ENCODE results near the gene ALG12. TPM values are rescaled to one million over a fixed set of nuclear protein-coding genes. Genes with fewer than 3 reads are reported as not detected.

Gene ALG12
- total and polyA plus RNA-seq, 2 of the 13 experiments (the other 11 are each of a cell fraction or from before 2014, with no cell fraction given): 7.8 to 15.8 TPM

GRCh38 chr22:49942565-49943404 is 24.5 kb upstream of the ALG12 start (continued):
- peak; percentile 88 for TF ChIP-seq SKIL (CRISPR knock-in tag; IDR thresholded peaks at IDR 0.05; ENCODE audit: borderline replicate concordance)
- TF ChIP-seq ARID5B (CRISPR knock-in tag; IDR thresholded peaks at IDR 0.05): peak; percentile 59
- peak; percentile 82 for TF ChIP-seq RBFOX2 (IDR thresholded peaks at IDR 0.05; ENCODE audit: low read depth, low read length)
- no peak for TF ChIP-seq GMEB1 (CRISPR knock-in tag; IDR thresholded peaks at IDR 0.05; ENCODE audit: borderline replicate concordance)
- 0 out of 2 replicates have a peak, but pooled peaks have one; percentile 59 for TF ChIP-seq KDM4B (CRISPR knock-in tag; IDR thresholded peaks at IDR 0.05)
- TF ChIP-seq HOXA3 (CRISPR knock-in tag; IDR thresholded peaks at IDR 0.05): 0 out of 2 replicates have a peak, but pooled peaks have one; percentile 51
- TF ChIP-seq IKZF4 (CRISPR knock-in tag; IDR thresholded peaks at IDR 0.05; ENCODE audit: borderline replicate concordance, low read depth, not compliant biosample characterization): no peak
- no peak for TF ChIP-seq KLF9 (CRISPR knock-in tag; IDR thresholded peaks at IDR 0.05; ENCODE audit: low read depth)
- no peak for TF ChIP-seq SKI (IDR thresholded peaks at IDR 0.05; ENCODE audit: partially characterized antibody)
- no peak; the same call in 1 of the 2 replicates for TF ChIP-seq ZNF552 (CRISPR knock-in tag; IDR thresholded peaks at IDR 0.05; ENCODE audit: borderline replicate concordance)
- TF ChIP-seq ARID4A (CRISPR knock-in tag; IDR thresholded peaks at IDR 0.05; ENCODE audit: borderline replicate concordance): peak; percentile 31; the same call in 1 of the 2 replicates
- TF ChIP-seq ZNF556 (CRISPR knock-in tag; IDR thresholded peaks at IDR 0.05; ENCODE audit: borderline replicate concordance): peak; percentile 60; the same call in 1 of the 2 replicates
- peak; percentile 20; the same call in 1 of the 2 replicates for TF ChIP-seq NR2F6 (IDR thresholded peaks at IDR 0.05)
- peak; percentile 78 for TF ChIP-seq NR2F6 (CRISPR knock-in tag; IDR thresholded peaks at IDR 0.05)
- TF ChIP-seq POLR2A (IDR thresholded peaks at IDR 0.05; ENCODE audit: insufficient read depth in 1 of 2, low read depth in 2 of 2, low read length in 2 of 2): peak in 1 of 2 experiments; percentile 72; a peak in 2 of 4 replicates
- 0 out of 2 replicates have a peak, but pooled peaks have one; percentile 40 for TF ChIP-seq ZNF746 (CRISPR knock-in tag; IDR thresholded peaks at IDR 0.05)
